ENCODE results near the gene PRKAG2.

PRKAG2 gene

DNA sequence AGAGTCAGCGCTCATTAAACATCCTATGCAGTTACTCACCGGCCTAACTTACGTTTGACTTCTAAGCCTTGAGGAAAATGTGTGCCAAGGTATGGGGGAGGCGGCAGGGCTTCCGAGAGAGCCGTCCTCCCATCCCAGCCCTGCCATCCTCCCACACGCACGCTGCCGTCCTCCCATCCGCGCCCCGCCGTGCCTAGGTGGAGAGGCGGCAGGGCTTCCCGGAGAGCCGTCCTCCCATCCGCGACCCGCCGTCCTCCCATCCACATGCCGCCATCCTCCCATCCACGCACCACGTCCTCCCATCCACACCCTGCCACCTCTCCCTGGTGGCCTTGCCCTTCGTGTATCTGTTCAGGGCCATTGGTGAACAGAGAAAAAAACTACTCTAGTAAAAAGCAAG, 162.7 kb downstream of the PRKAG2 start:
- 0 out of 2 replicates have a peak, but pooled peaks cover 2% of the 10 kb centered on the region for H3K9me3 ChIP-seq (ENCODE audit: low read length)

DNA sequence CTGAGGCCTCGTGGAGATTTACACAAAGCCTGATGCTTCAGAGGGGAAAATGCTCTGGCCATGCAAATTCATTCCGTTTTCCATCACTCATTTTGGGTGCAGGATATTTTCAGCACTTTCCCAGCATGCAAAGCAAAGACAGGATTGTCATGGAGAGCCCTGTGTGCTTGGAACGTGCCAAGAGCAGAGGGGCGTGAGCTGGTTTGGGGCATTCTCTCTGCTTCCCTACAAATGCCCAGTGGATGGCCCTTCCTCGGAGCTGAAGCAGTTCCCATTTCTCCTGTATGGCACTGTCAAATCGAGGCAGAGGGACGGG, 164.1 kb downstream of the PRKAG2 start:
- H3K9me3 ChIP-seq (ENCODE audit: low read length): 0 out of 2 replicates have a peak, but pooled peaks cover 3% of the 10 kb centered on the region
- TF ChIP-seq, protein P1, sequence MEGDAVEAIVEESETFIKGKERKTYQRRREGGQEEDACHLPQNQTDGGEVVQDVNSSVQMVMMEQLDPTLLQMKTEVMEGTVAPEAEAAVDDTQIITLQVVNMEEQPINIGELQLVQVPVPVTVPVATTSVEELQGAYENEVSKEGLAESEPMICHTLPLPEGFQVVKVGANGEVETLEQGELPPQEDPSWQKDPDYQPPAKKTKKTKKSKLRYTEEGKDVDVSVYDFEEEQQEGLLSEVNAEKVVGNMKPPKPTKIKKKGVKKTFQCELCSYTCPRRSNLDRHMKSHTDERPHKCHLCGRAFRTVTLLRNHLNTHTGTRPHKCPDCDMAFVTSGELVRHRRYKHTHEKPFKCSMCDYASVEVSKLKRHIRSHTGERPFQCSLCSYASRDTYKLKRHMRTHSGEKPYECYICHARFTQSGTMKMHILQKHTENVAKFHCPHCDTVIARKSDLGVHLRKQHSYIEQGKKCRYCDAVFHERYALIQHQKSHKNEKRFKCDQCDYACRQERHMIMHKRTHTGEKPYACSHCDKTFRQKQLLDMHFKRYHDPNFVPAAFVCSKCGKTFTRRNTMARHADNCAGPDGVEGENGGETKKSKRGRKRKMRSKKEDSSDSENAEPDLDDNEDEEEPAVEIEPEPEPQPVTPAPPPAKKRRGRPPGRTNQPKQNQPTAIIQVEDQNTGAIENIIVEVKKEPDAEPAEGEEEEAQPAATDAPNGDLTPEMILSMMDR (IDR thresholded peaks at IDR 0.05; ENCODE audit: low read length): no peak
- TF ChIP-seq EZH2 (IDR thresholded peaks at IDR 0.05; ENCODE audit: borderline replicate concordance, low read length): no peak
- H3K4me3 ChIP-seq (ENCODE audit: low read depth, low read length, poor library complexity, severe bottlenecking): no peak overlapping the region
- H3K27ac ChIP-seq (ENCODE audit: low read depth, low read length, poor library complexity, severe bottlenecking): no peak overlapping the region
- H4K20me1 ChIP-seq (ENCODE audit: insufficient read depth, low read length): no peaks in the 10 kb centered on the region
- H3K4me2 ChIP-seq (ENCODE audit: low read length): no peak overlapping the region
- no peaks in the 10 kb centered on the region for H3K9me2 ChIP-seq (ENCODE audit: low read depth, low read length)
- H3K4me1 ChIP-seq (ENCODE audit: insufficient read depth, low read length, severe bottlenecking): no peaks in the 10 kb centered on the region
- no peak overlapping the region for H3K9ac ChIP-seq (ENCODE audit: low read length)
- H3K79me2 ChIP-seq (ENCODE audit: insufficient read depth, low read length): no peaks in the 10 kb centered on the region
- H2AFZ ChIP-seq (ENCODE audit: low read length): no peak overlapping the region
- peaks cover 22% of the 10 kb centered on the region; the same call in 1 of the 2 replicates for H3K27me3 ChIP-seq (ENCODE audit: insufficient read depth, low read length)
- H3F3A ChIP-seq (ENCODE audit: insufficient read depth, low read length): no peaks in the 10 kb centered on the region
- H3K36me3 ChIP-seq (ENCODE audit: insufficient read depth, low read length): no peaks in the 10 kb centered on the region

More for the DNA sequence above, 162.7 kb downstream of the PRKAG2 start:
- no peaks in the 10 kb centered on the region for H3K36me3 ChIP-seq (ENCODE audit: insufficient read depth, low read length)
- no peak overlapping the region for H2AFZ ChIP-seq (ENCODE audit: low read length)
- TF ChIP-seq, protein P1 (IDR thresholded peaks at IDR 0.05; ENCODE audit: low read length): no peak
- TF ChIP-seq EZH2 (IDR thresholded peaks at IDR 0.05; ENCODE audit: borderline replicate concordance, low read length): no peak
- H3K4me3 ChIP-seq (ENCODE audit: low read depth, low read length, poor library complexity, severe bottlenecking): no peak overlapping the region
- H3K27ac ChIP-seq (ENCODE audit: low read depth, low read length, poor library complexity, severe bottlenecking): no peak overlapping the region
- H3K4me1 ChIP-seq (ENCODE audit: insufficient read depth, low read length, severe bottlenecking): no peaks in the 10 kb centered on the region
- H3K27me3 ChIP-seq (ENCODE audit: insufficient read depth, low read length): peaks cover 16% of the 10 kb centered on the region; the same call in 1 of the 2 replicates
- H3F3A ChIP-seq (ENCODE audit: insufficient read depth, low read length): no peaks in the 10 kb centered on the region
- H4K20me1 ChIP-seq (ENCODE audit: insufficient read depth, low read length): no peaks in the 10 kb centered on the region
- no peak overlapping the region for H3K9ac ChIP-seq (ENCODE audit: low read length)
- H3K9me2 ChIP-seq (ENCODE audit: low read depth, low read length): no peaks in the 10 kb centered on the region
- no peak overlapping the region for H3K4me2 ChIP-seq (ENCODE audit: low read length)
- no peaks in the 10 kb centered on the region for H3K79me2 ChIP-seq (ENCODE audit: insufficient read depth, low read length)

DNA sequence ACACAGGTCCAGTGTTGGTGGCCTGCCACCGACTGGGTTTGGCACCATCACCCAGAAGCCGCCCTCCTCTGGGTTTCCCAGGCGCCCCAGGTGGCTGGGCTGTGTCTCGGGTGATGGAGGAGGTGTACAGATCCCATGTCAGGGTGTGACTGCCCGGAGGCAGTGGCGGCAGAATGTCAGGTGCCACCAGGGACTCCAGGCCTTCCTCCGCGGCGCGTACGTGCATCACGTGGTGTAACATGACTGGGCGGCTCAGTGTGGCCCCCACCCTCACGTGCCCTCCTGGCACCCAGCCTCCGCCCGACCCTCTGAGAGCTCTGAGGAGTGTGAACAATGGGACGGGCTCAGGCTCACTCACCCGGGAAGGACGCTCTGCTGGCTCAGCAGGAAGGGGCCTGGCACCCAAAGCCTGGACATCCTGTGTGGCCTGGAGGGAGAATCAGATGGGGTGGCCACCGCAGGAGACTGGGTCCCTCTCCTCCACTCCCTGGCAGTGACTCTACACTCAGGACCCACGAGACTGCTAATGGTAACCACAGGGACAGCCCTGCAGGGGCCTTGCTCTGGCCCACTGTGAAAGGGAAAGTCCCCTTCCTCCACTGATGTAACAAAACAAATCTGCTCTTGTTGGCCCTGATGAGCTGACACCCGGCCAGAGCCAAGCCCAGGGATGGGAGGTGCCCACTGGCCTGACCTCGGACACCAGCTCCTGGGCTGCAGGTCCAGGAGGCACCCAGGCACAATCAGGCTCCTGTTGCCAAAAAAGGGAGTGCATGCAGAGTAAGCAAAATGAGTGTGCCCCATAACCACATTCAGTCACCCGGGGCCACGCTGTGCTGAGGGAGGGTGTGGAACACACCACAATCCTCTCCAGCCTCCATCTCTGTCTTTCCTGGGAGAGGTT, 164.8 kb downstream of the PRKAG2 start:
- no peak for TF ChIP-seq EZH2 (IDR thresholded peaks at IDR 0.05; ENCODE audit: borderline replicate concordance, low read length)
- TF ChIP-seq, protein P1 (IDR thresholded peaks at IDR 0.05; ENCODE audit: low read length): no peak
- 0 out of 2 replicates have a peak, but pooled peaks cover 3% of the 10 kb centered on the region for H3K9me3 ChIP-seq (ENCODE audit: low read length)
- no peaks in the 10 kb centered on the region for H3K79me2 ChIP-seq (ENCODE audit: insufficient read depth, low read length)
- no peaks in the 10 kb centered on the region for H3F3A ChIP-seq (ENCODE audit: insufficient read depth, low read length)
- no peak overlapping the region for H2AFZ ChIP-seq (ENCODE audit: low read length)
- no peak overlapping the region for H3K4me2 ChIP-seq (ENCODE audit: low read length)
- H3K27me3 ChIP-seq (ENCODE audit: insufficient read depth, low read length): peaks cover 19% of the 10 kb centered on the region; the same call in 1 of the 2 replicates
- no peak overlapping the region for H3K27ac ChIP-seq (ENCODE audit: low read depth, low read length, poor library complexity, severe bottlenecking)
- no peaks in the 10 kb centered on the region for H3K36me3 ChIP-seq (ENCODE audit: insufficient read depth, low read length)
- H3K4me1 ChIP-seq (ENCODE audit: insufficient read depth, low read length, severe bottlenecking): no peaks in the 10 kb centered on the region
- H3K9ac ChIP-seq (ENCODE audit: low read length): no peak overlapping the region
- H4K20me1 ChIP-seq (ENCODE audit: insufficient read depth, low read length): no peaks in the 10 kb centered on the region
- H3K9me2 ChIP-seq (ENCODE audit: low read depth, low read length): no peaks in the 10 kb centered on the region
- H3K4me3 ChIP-seq (ENCODE audit: low read depth, low read length, poor library complexity, severe bottlenecking): no peak overlapping the region

All from OCI-LY1 (cell line).